GM19193 (cell line): ENCODE results near the gene SSX3.
"Not testable (repeated sequence)": the region's sequence is repeated elsewhere in the genome, so short reads cannot be mapped to it uniquely, and the experiment has no call there.

ENCODE experiments used
- POLR2A ChIP-seq: IDR thresholded peaks from 4 replicates; pipeline ENCODE4 v1.6.1; 2011; ENCODE audit not compliant: insufficient read depth, insufficient read length; ENCODE audit errors: extremely low read depth

SSX3 gene, protein sequence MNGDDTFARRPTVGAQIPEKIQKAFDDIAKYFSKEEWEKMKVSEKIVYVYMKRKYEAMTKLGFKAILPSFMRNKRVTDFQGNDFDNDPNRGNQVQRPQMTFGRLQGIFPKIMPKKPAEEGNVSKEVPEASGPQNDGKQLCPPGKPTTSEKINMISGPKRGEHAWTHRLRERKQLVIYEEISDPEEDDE

GRCh38 chrX:48356315-48357094 is at the start of gene SSX3:
Gene SSX3 (minus strand): TSS chrX:48356703. CDS start chrX:48355249, 1,454 bp downstream.
- TF ChIP-seq POLR2A: not testable (repeated sequence)

DNA sequence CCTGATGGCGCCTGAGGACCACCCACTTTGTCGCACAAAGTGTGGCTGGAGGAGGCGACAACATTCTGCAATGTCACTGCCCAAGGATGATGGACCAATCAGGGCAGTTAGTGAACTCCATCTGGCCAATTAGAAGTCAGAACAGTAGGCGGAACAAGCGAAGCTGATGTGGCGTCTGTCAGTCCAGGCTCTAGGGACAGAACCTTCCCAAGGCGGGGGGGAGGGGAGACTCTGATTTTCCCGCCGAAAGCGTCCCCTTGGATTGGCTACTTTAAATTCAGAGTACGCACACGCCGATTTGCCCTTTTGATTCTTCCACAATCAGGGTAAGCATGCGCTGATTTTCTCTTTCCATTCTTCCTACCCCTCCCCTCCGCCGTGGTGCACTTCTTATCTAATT is 26.7 kb upstream of the SSX3 start, which contains the start of gene SSX4:
TSS of gene SSX4 (plus strand) at position 301 of the 400 bp plus-strand sequence. CDS start 515 bp downstream, outside the sequence.
- not testable (repeated sequence) for TF ChIP-seq POLR2A

DNA sequence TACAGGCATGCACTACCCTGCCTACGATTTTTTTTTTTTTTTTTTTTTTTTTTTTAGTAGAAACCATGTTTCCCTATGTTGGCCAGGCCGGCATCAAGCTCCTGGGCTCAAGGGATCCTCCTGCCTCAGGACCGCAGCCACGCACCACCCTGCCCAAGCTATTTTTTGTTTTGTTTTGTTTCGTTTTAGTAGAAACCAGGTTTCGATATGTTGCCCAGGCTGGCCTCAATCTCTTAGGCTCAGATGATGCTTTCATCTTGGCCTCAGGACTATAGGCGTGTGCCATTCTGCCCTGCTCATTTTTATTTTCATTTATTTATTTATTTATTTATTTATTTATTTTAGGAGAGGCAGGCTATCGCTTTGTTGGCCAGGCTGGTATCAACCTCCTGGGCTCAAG is 1.2 kb upstream of the SSX3 start:
- no peak for TF ChIP-seq POLR2A

DNA sequence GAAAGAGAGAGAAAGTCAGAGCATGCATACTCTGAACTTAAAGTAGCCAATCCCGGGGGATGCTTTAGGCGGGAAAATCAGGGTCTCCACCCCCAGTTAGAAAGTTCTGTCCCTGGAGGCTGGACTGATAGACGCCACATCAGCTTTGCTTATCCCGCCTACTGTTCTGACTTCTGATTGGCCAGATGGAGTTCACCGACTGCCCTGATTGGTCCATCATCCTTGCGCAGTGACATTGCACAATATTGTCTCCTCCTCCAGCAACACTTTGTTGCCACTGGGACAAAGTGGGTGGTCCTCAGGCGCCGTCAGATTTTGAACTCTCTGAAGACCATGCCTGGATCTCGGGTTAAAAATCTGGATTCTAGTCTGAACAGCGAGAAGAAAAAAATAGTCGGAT is 50.3 kb downstream of the SSX3 start:
- no peak for TF ChIP-seq POLR2A
